ENCODE data around the gene M1AP. TPM values are rescaled to one million over a fixed set of nuclear protein-coding genes. Genes with fewer than 3 reads are reported as not detected.
A peak's percentile ranks its signal among the peaks of the same experiment; 100 is the strongest.

The M1AP gene
- total and polyA plus RNA-seq, 2 of the 8 experiments (the other 6 are each of a cell fraction or from before 2014, with no cell fraction given): 4.8 TPM

GRCh38 chr2:74512744-74513604 lies 135.2 kb downstream of the M1AP start:
- no peak overlapping the region for H3K9ac ChIP-seq (replicated peaks in 1 of 4; ENCODE audit: extremely low read depth in 1 of 4, low read depth in 3 of 4, low read length in 3 of 4)
- TF ChIP-seq TBP (IDR thresholded peaks at IDR 0.05; ENCODE audit: low read depth, low read length): no peak
- no peak for TF ChIP-seq ASH2L (IDR thresholded peaks at IDR 0.05; ENCODE audit: low read length)
- TF ChIP-seq MAX (IDR thresholded peaks at IDR 0.05): peak; percentile 19; the same call in 1 of the 2 replicates
- no peak for TF ChIP-seq JUND (IDR thresholded peaks at IDR 0.05; ENCODE audit: low read length)
- no peak overlapping the region for H2BK15ac ChIP-seq (ENCODE audit: low read length)
- peak overlapping the region; percentile 60; the same call in 1 of the 2 replicates for H4K8ac ChIP-seq (ENCODE audit: extremely low read depth, insufficient read depth, low read length)
- no peaks in the 10 kb centered on the region for H3K79me1 ChIP-seq (ENCODE audit: low read depth, low read length)
- POLR2A ChIA-PET (ENCODE audit: partially characterized antibody): interaction anchor here (0.8 to 6.7 kb wide), 7 partner anchors 10 to 55 kb away, joined by 3 to 63 read pairs (median 6); partner anchors contain the start of genes AUP1, DQX1, HTRA2 and LBX2
- H2BK12ac ChIP-seq (ENCODE audit: low read depth, low read length): peak overlapping the region; percentile 68; the same call in 1 of the 2 replicates
- no peak overlapping the region for H2BK20ac ChIP-seq (ENCODE audit: low read length)
- H3K4ac ChIP-seq (replicated peaks; ENCODE audit: insufficient read length, low read depth, low read length): no peak overlapping the region
- H2BK5ac ChIP-seq (ENCODE audit: low read depth, low read length): no peak overlapping the region
- CTCF ChIA-PET (ENCODE audit: partially characterized antibody): interaction anchor here (0.6 to 4.2 kb wide), 8 partner anchors 9 to 929 kb away, joined by 3 to 20 read pairs (median 4); partner anchors contain the start of genes AUP1 and HTRA2
- no peaks in the 10 kb centered on the region for H3K79me2 ChIP-seq (ENCODE audit: control insufficient read depth in 1 of 2, insufficient read depth in 2 of 2, low read length in 2 of 2)
- peaks cover 78 to 97% (median 92%) of the 10 kb centered on the region in 4 experiments for H3K27me3 ChIP-seq (replicated peaks in 1 of 4; ENCODE audit: control insufficient read depth in 3 of 4, extremely low read depth in 1 of 4, insufficient read depth in 3 of 4, low read length in 3 of 4)
- FAIRE-seq (no peak), DNase-seq (ENCODE audit: low read depth in 1 of 2, low spot score in 2 of 2) (peak in 1 of 2 experiments; percentile 55)
- peaks cover 2 to 4% of the 10 kb centered on the region in 2 experiments for H4K20me1 ChIP-seq (replicated peaks in 1 of 2; ENCODE audit: control insufficient read depth in 1 of 2, insufficient read depth in 2 of 2, low read length in 2 of 2)
- no peak overlapping the region for H2AFZ ChIP-seq (ENCODE audit: low read length)
- H4K91ac ChIP-seq (replicated peaks; ENCODE audit: insufficient read length, low read length): no peak overlapping the region
- H3K56ac ChIP-seq (replicated peaks; ENCODE audit: insufficient read length, low read depth, low read length): no peak overlapping the region
- no peak overlapping the region for H3K23ac ChIP-seq (ENCODE audit: insufficient read length)
- 0 out of 2 replicates have a peak overlapping the region, but pooled peaks have one; percentile 39 for H2AK5ac ChIP-seq (ENCODE audit: low read depth, low read length)
- no peak overlapping the region for H4K5ac ChIP-seq (ENCODE audit: insufficient read length, low read depth, low read length)
- no peak overlapping the region for H3K14ac ChIP-seq (ENCODE audit: insufficient read length)
- peak overlapping the region; percentile 63 to 88 for H3K4me2 ChIP-seq (ENCODE audit: insufficient read depth in 1 of 2, low read depth in 2 of 2, low read length in 2 of 2)
- H3K4me1 ChIP-seq (replicated peaks in 1 of 4; ENCODE audit: control insufficient read depth in 3 of 4, insufficient read depth in 4 of 4, low read length in 3 of 4): peaks cover 2 to 24% (median 10%) of the 10 kb centered on the region in 4 experiments
- peaks cover 7 to 12% of the 10 kb centered on the region in 2 experiments for H3K9me3 ChIP-seq (ENCODE audit: insufficient read depth in 2 of 2, low read depth in 1 of 2, low read length in 1 of 2)
- no peak overlapping the region for H2BK120ac ChIP-seq (replicated peaks; ENCODE audit: low read depth, low read length)
- peaks cover 16% of the 10 kb centered on the region for H3K23me2 ChIP-seq (ENCODE audit: low read depth, low read length)
- no peak overlapping the region for H3K27ac ChIP-seq (ENCODE audit: low read depth, low read length)
- 12% methylated on average over 12 of the region's 36 CpGs; no CpG with 5 or more reads in 1 of the 2 experiments for WGBS, 2 experiments (ENCODE audit: extremely low coverage in 1 of 2, insufficient coverage in 1 of 2, insufficient read length in 1 of 2, insufficient replicate concordance in 2 of 2, low coverage in 1 of 2, low lambda C conversion rate in 2 of 2, missing lambda C conversion rate in 1 of 2)
- peaks cover 0 to 19% (median 0%) of the 10 kb centered on the region in 4 experiments; a peak in 1 of 8 replicates for H3K36me3 ChIP-seq (ENCODE audit: control insufficient read depth in 2 of 4, insufficient read depth in 4 of 4, low read length in 3 of 4)
- H3K4me3 ChIP-seq (ENCODE audit: extremely low read depth in 1 of 4, insufficient read depth in 2 of 4, low read depth in 3 of 4, low read length in 4 of 4): peak overlapping the region in 2 of 4 experiments; percentile 28 to 62; a peak in 5 of 8 replicates
- peak overlapping the region; percentile 60; the same call in 1 of the 2 replicates for H3K18ac ChIP-seq (ENCODE audit: extremely low read depth, low read length)
